Osteoblast (primary cell): ENCODE measurements around the gene HS3ST3A1. TPM values are rescaled to one million over a fixed set of nuclear protein-coding genes. Genes with fewer than 3 reads are reported as not detected.

Experiments used
- DNase-seq: peaks from one replicate; pipeline ENCODE4 v3.0.0; 2011; ENCODE audit warnings: low spot score, mixed read lengths; ENCODE audit not compliant: insufficient read length; ENCODE audit errors: missing footprints
- H2AFZ ChIP-seq: 2 replicates; pipeline ENCODE4 v1.6.0; 2011; ENCODE audit warnings: mild to moderate bottlenecking, low read length
- H3K27ac ChIP-seq: 2 replicates; pipeline ENCODE4 v1.5.1; 2011; ENCODE audit warnings: mild to moderate bottlenecking, low read depth, low read length, moderate library complexity
- H3K27me3 ChIP-seq: 2 replicates; pipeline ENCODE4 v1.6.0; 2012; ENCODE audit warnings: mild to moderate bottlenecking, control low read depth, inconsistent platforms, low read length, moderate library complexity; ENCODE audit not compliant: insufficient read depth
- H3K36me3 ChIP-seq: 2 replicates; pipeline ENCODE4 v1.5.1; 2011; ENCODE audit warnings: mild to moderate bottlenecking, low read length, control low read depth, moderate library complexity; ENCODE audit not compliant: insufficient read depth
- H3K4me1 ChIP-seq: 2 replicates; pipeline ENCODE4 v1.5.1; 2011; ENCODE audit warnings: mild to moderate bottlenecking, low read length, control low read depth, moderate library complexity; ENCODE audit not compliant: insufficient read depth
- H3K4me2 ChIP-seq: 2 replicates; pipeline ENCODE4 v1.6.0; 2011; ENCODE audit warnings: mild to moderate bottlenecking, low read length; ENCODE audit not compliant: insufficient read depth
- H3K4me3 ChIP-seq: fragments of 200-600 bp; sonication (generic); 3 replicates; pipeline ENCODE4 v1.5.1; 2012; ENCODE audit warnings: mild to moderate bottlenecking, low read length, inconsistent platforms; ENCODE audit not compliant: insufficient read depth
- H3K79me2 ChIP-seq: 2 replicates; pipeline ENCODE4 v1.6.0; 2012; ENCODE audit warnings: mild to moderate bottlenecking, low read length, control low read depth, inconsistent platforms; ENCODE audit not compliant: insufficient read depth
- H3K9me3 ChIP-seq: 2 replicates; pipeline ENCODE4 v1.5.1; 2011; ENCODE audit warnings: low read depth, low read length, control low read depth
- H4K20me1 ChIP-seq: 2 replicates; pipeline ENCODE4 v1.6.0; 2012; ENCODE audit warnings: mild to moderate bottlenecking, low read length, control low read depth; ENCODE audit not compliant: insufficient read depth
- total RNA-seq: library from RNA; depleted of rRNA; stranded (reverse); fragments of >200 nt; gene quantifications from 2 replicates; pipeline ENCODE4 v1.2.3, GENCODE V29; 2012
- TF ChIP-seq, protein P1 (sequence below): IDR thresholded peaks from 2 replicates; pipeline ENCODE4 v1.5.1; 2011; ENCODE audit warnings: mild to moderate bottlenecking, low read depth, low read length, moderate library complexity; ENCODE audit errors: extremely low read depth

The HS3ST3A1 gene
- total RNA-seq, 1 donor, result 8.3 TPM

DNA sequence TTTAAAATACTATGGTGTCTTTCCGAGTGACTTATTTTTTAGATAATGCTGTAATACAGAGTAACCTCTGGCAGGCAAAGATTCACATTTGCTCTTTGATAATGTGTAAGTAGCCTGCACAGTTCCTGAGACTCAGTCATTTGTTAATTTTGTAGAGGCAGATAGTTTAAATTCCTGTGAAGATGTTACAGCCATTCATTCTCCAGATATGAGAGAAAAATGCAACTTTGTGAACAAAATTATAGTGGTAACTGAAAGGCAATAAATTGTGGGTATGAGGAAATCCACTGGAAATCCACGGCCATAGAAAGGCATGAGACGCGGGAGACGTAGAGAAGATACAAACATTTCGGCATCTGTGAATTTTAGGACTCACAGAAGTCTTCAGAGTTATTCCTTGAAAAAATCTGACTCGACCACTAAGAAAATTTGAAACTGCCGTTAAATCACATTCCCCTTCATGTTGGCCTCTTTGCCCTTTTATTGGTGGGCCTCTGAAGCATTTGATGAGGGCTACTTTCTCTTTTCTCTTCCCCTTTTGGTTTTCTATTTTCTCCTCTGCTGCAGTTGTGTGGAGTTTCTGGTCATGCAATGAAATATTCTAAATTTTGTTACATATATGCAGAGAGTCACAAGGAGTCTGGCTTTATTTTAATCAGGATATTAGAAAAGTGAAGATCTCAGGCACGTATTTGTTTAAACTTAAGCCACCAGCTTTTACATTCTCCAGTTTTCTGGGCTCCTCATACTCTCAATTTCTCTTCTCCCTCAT lies 18.8 kb downstream of the HS3ST3A1 start:
- TF ChIP-seq, protein P1, sequence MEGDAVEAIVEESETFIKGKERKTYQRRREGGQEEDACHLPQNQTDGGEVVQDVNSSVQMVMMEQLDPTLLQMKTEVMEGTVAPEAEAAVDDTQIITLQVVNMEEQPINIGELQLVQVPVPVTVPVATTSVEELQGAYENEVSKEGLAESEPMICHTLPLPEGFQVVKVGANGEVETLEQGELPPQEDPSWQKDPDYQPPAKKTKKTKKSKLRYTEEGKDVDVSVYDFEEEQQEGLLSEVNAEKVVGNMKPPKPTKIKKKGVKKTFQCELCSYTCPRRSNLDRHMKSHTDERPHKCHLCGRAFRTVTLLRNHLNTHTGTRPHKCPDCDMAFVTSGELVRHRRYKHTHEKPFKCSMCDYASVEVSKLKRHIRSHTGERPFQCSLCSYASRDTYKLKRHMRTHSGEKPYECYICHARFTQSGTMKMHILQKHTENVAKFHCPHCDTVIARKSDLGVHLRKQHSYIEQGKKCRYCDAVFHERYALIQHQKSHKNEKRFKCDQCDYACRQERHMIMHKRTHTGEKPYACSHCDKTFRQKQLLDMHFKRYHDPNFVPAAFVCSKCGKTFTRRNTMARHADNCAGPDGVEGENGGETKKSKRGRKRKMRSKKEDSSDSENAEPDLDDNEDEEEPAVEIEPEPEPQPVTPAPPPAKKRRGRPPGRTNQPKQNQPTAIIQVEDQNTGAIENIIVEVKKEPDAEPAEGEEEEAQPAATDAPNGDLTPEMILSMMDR, result no peak
- peak overlapping the region; percentile 62 for H3K4me3 ChIP-seq
- peaks cover 75% of the 10 kb centered on the region for H3K79me2 ChIP-seq
- peaks cover 43% of the 10 kb centered on the region for H3K4me1 ChIP-seq
- no peak for DNase-seq
- no peaks in the 10 kb centered on the region for H3K36me3 ChIP-seq
- H4K20me1 ChIP-seq, result no peaks in the 10 kb centered on the region
- peak overlapping the region; percentile 95 for H3K27ac ChIP-seq
- peak overlapping the region; percentile 67 for H2AFZ ChIP-seq
- H3K9me3 ChIP-seq, result no peaks in the 10 kb centered on the region
- H3K4me2 ChIP-seq, result peak overlapping the region; percentile 86
- no peaks in the 10 kb centered on the region for H3K27me3 ChIP-seq

DNA sequence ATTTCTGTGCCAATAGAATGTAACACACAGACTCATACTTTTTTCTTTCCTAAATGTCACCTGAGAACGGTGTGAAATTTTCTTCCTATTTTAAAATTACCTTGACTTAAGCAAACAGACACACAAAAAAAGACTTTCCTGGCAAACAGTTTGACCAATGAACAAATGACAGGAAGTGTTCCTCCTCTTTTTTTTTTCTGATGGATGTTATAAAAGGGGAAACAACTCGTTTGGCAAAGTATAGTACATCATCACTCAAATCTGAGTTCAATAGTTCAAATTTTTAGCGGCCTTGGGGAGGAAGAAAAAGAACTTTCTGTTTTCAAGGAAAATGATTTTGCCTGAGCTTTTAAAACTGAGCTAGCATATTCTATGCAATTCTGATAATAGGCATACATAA lies 19.8 kb downstream of the HS3ST3A1 start:
- TF ChIP-seq, protein P1, result no peak
- peaks cover 75% of the 10 kb centered on the region for H3K79me2 ChIP-seq
- no peaks in the 10 kb centered on the region for H3K9me3 ChIP-seq
- no peaks in the 10 kb centered on the region for H4K20me1 ChIP-seq
- peak overlapping the region; percentile 62 for H3K4me3 ChIP-seq
- H3K4me2 ChIP-seq, result peak overlapping the region; percentile 86
- no peak for DNase-seq
- H3K27me3 ChIP-seq, result no peaks in the 10 kb centered on the region
- peak overlapping the region; percentile 95 for H3K27ac ChIP-seq
- H3K36me3 ChIP-seq, result no peaks in the 10 kb centered on the region
- peaks cover 36% of the 10 kb centered on the region for H3K4me1 ChIP-seq
- H2AFZ ChIP-seq, result no peak overlapping the region

DNA sequence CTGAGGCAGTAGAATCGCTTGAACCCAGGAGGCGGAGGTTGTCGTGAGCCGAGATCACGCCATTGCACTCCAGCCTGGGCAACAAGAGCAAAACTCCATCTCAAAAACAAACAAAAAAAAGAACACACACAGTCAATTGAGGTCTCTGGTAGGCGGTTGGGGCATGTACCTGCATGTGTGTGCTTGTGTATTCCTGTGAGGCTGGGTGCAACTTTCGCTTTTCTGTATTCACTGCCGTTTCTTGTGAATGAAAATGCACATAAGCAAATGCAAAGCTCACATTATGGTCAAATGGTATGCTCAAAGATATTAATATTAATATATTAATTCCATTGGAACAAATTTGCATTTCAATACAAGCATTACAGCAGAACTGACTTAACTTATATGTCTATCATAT lies 20.9 kb downstream of the HS3ST3A1 start:
- Histone ChIP-seq H3K4me3 (no peak overlapping the region), H4K20me1 (no peaks in the 10 kb centered on the region), H3K4me2 (no peak overlapping the region), H3K4me1 (peaks cover 36% of the 10 kb centered on the region), H3K79me2 (peaks cover 76% of the 10 kb centered on the region), H3K36me3 (no peaks in the 10 kb centered on the region), H3K27me3 (no peaks in the 10 kb centered on the region), H3K9me3 (no peaks in the 10 kb centered on the region), H2AFZ (no peak overlapping the region), H3K27ac (no peak overlapping the region)
- no peak for DNase-seq
- TF ChIP-seq, protein P1, result no peak

GRCh38 chr17:13576661-13577526 lies 24.8 kb downstream of the HS3ST3A1 start:
- DNase-seq, result peak; percentile 75
- H3K27ac ChIP-seq, result no peak overlapping the region
- H3K79me2 ChIP-seq, result peaks cover 79% of the 10 kb centered on the region

More at GRCh38 chr17:13576661-13577526, 24.8 kb downstream of the HS3ST3A1 start:
- Histone ChIP-seq H3K4me1 (peaks cover 17% of the 10 kb centered on the region), H3K4me3 (no peak overlapping the region), H4K20me1 (no peaks in the 10 kb centered on the region), H3K27me3 (no peaks in the 10 kb centered on the region), H2AFZ (no peak overlapping the region), H3K36me3 (no peaks in the 10 kb centered on the region), H3K4me2 (no peak overlapping the region), H3K9me3 (no peaks in the 10 kb centered on the region)
- TF ChIP-seq, protein P1, result peak; percentile 30
